ENCODE results near the gene GULP1.

GRCh38 chr2:188551671-188552070 lies 260.0 kb downstream of the GULP1 start:
- no peak for TF ChIP-seq CTCF (IDR thresholded peaks at IDR 0.05; ENCODE audit: borderline replicate concordance, extremely low read depth, low read length, poor library complexity, severe bottlenecking)
- no peak for TF ChIP-seq EZH2 (IDR thresholded peaks at IDR 0.05; ENCODE audit: borderline replicate concordance, low read depth, low read length, severe bottlenecking)

Measured in DND-41 (cell line).